Astrocyte of the hippocampus (primary cell): ENCODE data around the gene TPPP.
"Not testable (repeated sequence)": the region's sequence is repeated elsewhere in the genome, so short reads cannot be mapped to it uniquely, and the experiment has no call there.

Experiments
- DNase-seq: peaks from one replicate; pipeline ENCODE4 v3.0.0; 2011; ENCODE audit warnings: low read depth, low spot score

The TPPP gene

GRCh38 chr5:694042-694431 lies 885 bp upstream of the TPPP start:
- DNase-seq, result not testable (repeated sequence)

GRCh38 chr5:692529-693041 lies 567 bp downstream of the TPPP start:
- DNase-seq, result not testable (repeated sequence)

- no peak for DNase-seq
Observed at GRCh38 chr5:691817-692528, 1.2 kb downstream of the TPPP start.

GRCh38 chr5:691049-691448 lies 2.1 kb downstream of the TPPP start:
- DNase-seq, result not testable (repeated sequence)

GRCh38 chr5:690293-690692 lies 2.9 kb downstream of the TPPP start:
- DNase-seq, result not testable (repeated sequence)

GRCh38 chr5:688348-689010 lies 4.7 kb downstream of the TPPP start:
- DNase-seq, result not testable (repeated sequence)

GRCh38 chr5:686936-687335 lies 6.2 kb downstream of the TPPP start:
- not testable (repeated sequence) for DNase-seq

GRCh38 chr5:686172-686523 lies 7.0 kb downstream of the TPPP start:
- DNase-seq, result not testable (repeated sequence)

- DNase-seq, result no peak
Observed at GRCh38 chr5:685262-686171, 7.6 kb downstream of the TPPP start.

- no peak for DNase-seq
Observed at GRCh38 chr5:684751-685216, 8.4 kb downstream of the TPPP start.

GRCh38 chr5:683551-684481 lies 9.3 kb downstream of the TPPP start:
- DNase-seq, result no peak

GRCh38 chr5:682651-683358 lies 10.3 kb downstream of the TPPP start:
- not testable (repeated sequence) for DNase-seq

GRCh38 chr5:682216-682615 lies 10.9 kb downstream of the TPPP start:
- not testable (repeated sequence) for DNase-seq

- not testable (repeated sequence) for DNase-seq
Observed at GRCh38 chr5:681317-682191, 11.6 kb downstream of the TPPP start.

GRCh38 chr5:680836-681235 lies 12.3 kb downstream of the TPPP start:
- not testable (repeated sequence) for DNase-seq

- DNase-seq, result not testable (repeated sequence)
Observed at GRCh38 chr5:680118-680795, 12.9 kb downstream of the TPPP start.

GRCh38 chr5:679166-679895 lies 13.8 kb downstream of the TPPP start:
- not testable (repeated sequence) for DNase-seq

- not testable (repeated sequence) for DNase-seq
Observed at GRCh38 chr5:678521-678920, 14.6 kb downstream of the TPPP start.
